ENCODE data around the gene HYI. TPM values are rescaled to one million over a fixed set of nuclear protein-coding genes. Genes with fewer than 3 reads are reported as not detected.

The HYI gene
- polyA plus RNA-seq, 1 of the 3 experiments (the other 2 are of a cell fraction), result 11.1 TPM

GRCh38 chr1:43443197-43443946 lies 10.4 kb downstream of the HYI start:
- Histone ChIP-seq H3K36me3 (replicated peaks in 1 of 2; ENCODE audit: control insufficient read depth in 1 of 2, insufficient read depth in 2 of 2, low read length in 1 of 2) (peaks cover 3 to 84% of the 10 kb centered on the region in 2 experiments), H3K4me1 (ENCODE audit: control insufficient read depth in 1 of 2, insufficient read depth in 2 of 2, low read depth in 1 of 2, low read length in 1 of 2) (no peaks in the 10 kb centered on the region; a peak in 1 of 4 replicates), H3K9ac (no peak overlapping the region), H3K4me2 (no peak overlapping the region), H2AFZ (ENCODE audit: low read depth) (no peak overlapping the region), H4K20me1 (ENCODE audit: insufficient read depth) (no peaks in the 10 kb centered on the region), H3K79me2 (ENCODE audit: insufficient read depth) (no peaks in the 10 kb centered on the region), H3K9me3 (no peaks in the 10 kb centered on the region), H3F3A (replicated peaks; ENCODE audit: insufficient read depth) (no peaks in the 10 kb centered on the region), H3K4me3 (ENCODE audit: low read depth in 2 of 2, low read length in 1 of 2) (no peak overlapping the region), H3K9me2 (no peaks in the 10 kb centered on the region), H3K27me3 (ENCODE audit: insufficient read depth) (no peaks in the 10 kb centered on the region), H3K27ac (ENCODE audit: low read depth in 2 of 2, low read length in 1 of 2) (no peak overlapping the region)
- no peak for TF ChIP-seq RAD21 (IDR thresholded peaks at IDR 0.05; ENCODE audit: low read length)
- no peak for TF ChIP-seq REST (IDR thresholded peaks at IDR 0.05; ENCODE audit: low read depth, low read length)
- TF ChIP-seq SMC3 (IDR thresholded peaks at IDR 0.05; ENCODE audit: low read depth, low read length), result no peak
- TF ChIP-seq USF2 (IDR thresholded peaks at IDR 0.05; ENCODE audit: borderline replicate concordance, low read depth, low read length), result no peak
- no peak for TF ChIP-seq CHD2 (IDR thresholded peaks at IDR 0.05; ENCODE audit: low read length, partially characterized antibody)
- TF ChIP-seq FOSL2 (IDR thresholded peaks at IDR 0.05; ENCODE audit: borderline replicate concordance, low read depth), result no peak
- no peak for TF ChIP-seq NFIC (IDR thresholded peaks at IDR 0.05; ENCODE audit: borderline replicate concordance)
- TF ChIP-seq MAX (IDR thresholded peaks at IDR 0.05; ENCODE audit: low read depth), result no peak
- no peak for TF ChIP-seq ZBTB33 (IDR thresholded peaks at IDR 0.05; ENCODE audit: borderline replicate concordance, low read depth)
- TF ChIP-seq FOXJ3 (CRISPR knock-in tag; IDR thresholded peaks at IDR 0.05), result no peak
- TF ChIP-seq IRF3 (IDR thresholded peaks at IDR 0.05; ENCODE audit: low read depth, low read length), result no peak
- TF ChIP-seq MXI1 (IDR thresholded peaks at IDR 0.05; ENCODE audit: low read depth, low read length), result no peak
- TF ChIP-seq YY1 (IDR thresholded peaks at IDR 0.05; ENCODE audit: low read depth), result no peak
- TF ChIP-seq GABPA (IDR thresholded peaks at IDR 0.05; ENCODE audit: low read depth), result no peak
- DNase-seq, result no peak
- POLR2A ChIA-PET, result no interaction called here
- CTCF ChIA-PET, result interaction anchor here (0.6 to 5.4 kb wide), 4 partner anchors 11 to 216 kb away, joined by 3 to 20 read pairs (median 3); no protein-coding TSS in a partner anchor
- 98% methylated on average over 8 of the region's 16 CpGs for WGBS (ENCODE audit: low lambda C conversion rate)

Measured in SK-N-SH (cell line).